K562 (cell line): ENCODE data around the gene RUVBL2. TPM values are rescaled to one million over a fixed set of nuclear protein-coding genes. Genes with fewer than 3 reads are reported as not detected.
A peak's percentile ranks its signal among the peaks of the same experiment; 100 is the strongest.

Source experiments
- ZBTB34 ChIP-seq: fragments of 250-450 bp; sonication (Bioruptor Pico); IDR thresholded peaks from 2 replicates; pipeline ENCODE4 v1.8.0; 2021; ENCODE audit warnings: mild to moderate bottlenecking, moderate library complexity
- ZBTB40 ChIP-seq, 2 experiments: fragments of 450-650 bp in 1 of 2; sonication (generic) in 1 of 2; formaldehyde crosslinking in 1 of 2; IDR thresholded peaks; 2 replicates each; pipeline versions ENCODE4 v1.7.1 to v1.9.0; 2016 to 2022; ENCODE audit warnings: inconsistent platforms in 1 of 2, mild to moderate bottlenecking in 1 of 2, missing genetic modification reagents in 1 of 2
- polyA plus RNA-seq, 8 experiments: library from polyadenylated mRNA; depleted of rRNA in 4 of 8; stranded (reverse) in 5 of 8; unstranded in 3 of 8; fragments of >200 nt; fragmentation: Nextera tagmentation in 2 of 8; fragmentation: Illumina TruSeq in 1 of 8; extraction: Ambion mirVana in 2 of 8; extraction: Trizol in 1 of 8; gene quantifications; 2 replicates each; pipeline versions ENCODE4 v1.2.1 to v1.2.3, GENCODE V29; 2011 to 2014; ENCODE audit warnings: inconsistent platforms in 1 of 8, missing spikeins in 1 of 8
- total RNA-seq, 7 experiments: library from RNA; depleted of rRNA in 6 of 7; stranded (reverse); fragments of >200 nt in 6 of 7; fragmentation: Illumina TruSeq in 2 of 7; extraction: Trizol in 2 of 7; gene quantifications; 2 replicates each; pipeline versions ENCODE4 v1.2.1 to v1.2.3, GENCODE V29; 2011 to 2021; ENCODE audit warnings: low replicate concordance in 1 of 7
- TF ChIP-seq, protein P1 (sequence below): fragments of 200-600 bp; sonication (generic); IDR thresholded peaks from one replicate; pipeline ENCODE4 v1.6.1; 2012; ENCODE audit warnings: mild to moderate bottlenecking, low read depth, low read length, inconsistent platforms

RUVBL2 gene
- total and polyA plus RNA-seq, 9 of the 15 experiments (the other 6 are each of a cell fraction or from before 2014, with no cell fraction given): 71.4 to 453 (median 237) TPM

DNA sequence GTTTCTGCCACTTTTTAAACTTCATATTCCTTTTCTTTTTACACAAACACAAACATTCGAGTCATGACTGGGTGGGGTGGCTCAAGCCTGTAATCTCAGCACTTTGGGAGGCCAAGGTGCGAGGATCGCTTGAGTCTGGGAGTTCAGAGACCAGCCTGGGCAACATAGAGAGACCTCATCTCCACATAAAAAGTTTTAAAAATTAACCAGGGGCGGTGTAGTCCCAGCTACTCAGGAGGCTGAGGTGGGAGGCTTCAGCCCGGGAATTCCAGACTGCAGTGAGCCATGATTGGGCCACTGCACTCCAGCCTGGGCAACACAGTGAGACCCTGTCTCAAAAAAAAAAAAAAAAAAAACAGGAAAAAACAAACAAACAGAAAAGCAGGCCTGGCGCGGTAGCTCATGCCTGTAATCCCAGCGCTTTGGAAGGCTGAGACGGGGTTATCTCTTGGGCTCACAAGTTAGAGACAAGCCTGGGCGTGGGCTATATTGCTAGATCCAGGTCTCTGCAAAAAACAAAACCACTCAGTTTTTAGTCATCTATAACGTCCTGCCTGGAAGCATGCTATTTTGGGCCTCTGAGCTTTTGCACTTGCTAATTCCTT is 39.6 kb upstream of the RUVBL2 start (continued):
- TF ChIP-seq, protein P1, sequence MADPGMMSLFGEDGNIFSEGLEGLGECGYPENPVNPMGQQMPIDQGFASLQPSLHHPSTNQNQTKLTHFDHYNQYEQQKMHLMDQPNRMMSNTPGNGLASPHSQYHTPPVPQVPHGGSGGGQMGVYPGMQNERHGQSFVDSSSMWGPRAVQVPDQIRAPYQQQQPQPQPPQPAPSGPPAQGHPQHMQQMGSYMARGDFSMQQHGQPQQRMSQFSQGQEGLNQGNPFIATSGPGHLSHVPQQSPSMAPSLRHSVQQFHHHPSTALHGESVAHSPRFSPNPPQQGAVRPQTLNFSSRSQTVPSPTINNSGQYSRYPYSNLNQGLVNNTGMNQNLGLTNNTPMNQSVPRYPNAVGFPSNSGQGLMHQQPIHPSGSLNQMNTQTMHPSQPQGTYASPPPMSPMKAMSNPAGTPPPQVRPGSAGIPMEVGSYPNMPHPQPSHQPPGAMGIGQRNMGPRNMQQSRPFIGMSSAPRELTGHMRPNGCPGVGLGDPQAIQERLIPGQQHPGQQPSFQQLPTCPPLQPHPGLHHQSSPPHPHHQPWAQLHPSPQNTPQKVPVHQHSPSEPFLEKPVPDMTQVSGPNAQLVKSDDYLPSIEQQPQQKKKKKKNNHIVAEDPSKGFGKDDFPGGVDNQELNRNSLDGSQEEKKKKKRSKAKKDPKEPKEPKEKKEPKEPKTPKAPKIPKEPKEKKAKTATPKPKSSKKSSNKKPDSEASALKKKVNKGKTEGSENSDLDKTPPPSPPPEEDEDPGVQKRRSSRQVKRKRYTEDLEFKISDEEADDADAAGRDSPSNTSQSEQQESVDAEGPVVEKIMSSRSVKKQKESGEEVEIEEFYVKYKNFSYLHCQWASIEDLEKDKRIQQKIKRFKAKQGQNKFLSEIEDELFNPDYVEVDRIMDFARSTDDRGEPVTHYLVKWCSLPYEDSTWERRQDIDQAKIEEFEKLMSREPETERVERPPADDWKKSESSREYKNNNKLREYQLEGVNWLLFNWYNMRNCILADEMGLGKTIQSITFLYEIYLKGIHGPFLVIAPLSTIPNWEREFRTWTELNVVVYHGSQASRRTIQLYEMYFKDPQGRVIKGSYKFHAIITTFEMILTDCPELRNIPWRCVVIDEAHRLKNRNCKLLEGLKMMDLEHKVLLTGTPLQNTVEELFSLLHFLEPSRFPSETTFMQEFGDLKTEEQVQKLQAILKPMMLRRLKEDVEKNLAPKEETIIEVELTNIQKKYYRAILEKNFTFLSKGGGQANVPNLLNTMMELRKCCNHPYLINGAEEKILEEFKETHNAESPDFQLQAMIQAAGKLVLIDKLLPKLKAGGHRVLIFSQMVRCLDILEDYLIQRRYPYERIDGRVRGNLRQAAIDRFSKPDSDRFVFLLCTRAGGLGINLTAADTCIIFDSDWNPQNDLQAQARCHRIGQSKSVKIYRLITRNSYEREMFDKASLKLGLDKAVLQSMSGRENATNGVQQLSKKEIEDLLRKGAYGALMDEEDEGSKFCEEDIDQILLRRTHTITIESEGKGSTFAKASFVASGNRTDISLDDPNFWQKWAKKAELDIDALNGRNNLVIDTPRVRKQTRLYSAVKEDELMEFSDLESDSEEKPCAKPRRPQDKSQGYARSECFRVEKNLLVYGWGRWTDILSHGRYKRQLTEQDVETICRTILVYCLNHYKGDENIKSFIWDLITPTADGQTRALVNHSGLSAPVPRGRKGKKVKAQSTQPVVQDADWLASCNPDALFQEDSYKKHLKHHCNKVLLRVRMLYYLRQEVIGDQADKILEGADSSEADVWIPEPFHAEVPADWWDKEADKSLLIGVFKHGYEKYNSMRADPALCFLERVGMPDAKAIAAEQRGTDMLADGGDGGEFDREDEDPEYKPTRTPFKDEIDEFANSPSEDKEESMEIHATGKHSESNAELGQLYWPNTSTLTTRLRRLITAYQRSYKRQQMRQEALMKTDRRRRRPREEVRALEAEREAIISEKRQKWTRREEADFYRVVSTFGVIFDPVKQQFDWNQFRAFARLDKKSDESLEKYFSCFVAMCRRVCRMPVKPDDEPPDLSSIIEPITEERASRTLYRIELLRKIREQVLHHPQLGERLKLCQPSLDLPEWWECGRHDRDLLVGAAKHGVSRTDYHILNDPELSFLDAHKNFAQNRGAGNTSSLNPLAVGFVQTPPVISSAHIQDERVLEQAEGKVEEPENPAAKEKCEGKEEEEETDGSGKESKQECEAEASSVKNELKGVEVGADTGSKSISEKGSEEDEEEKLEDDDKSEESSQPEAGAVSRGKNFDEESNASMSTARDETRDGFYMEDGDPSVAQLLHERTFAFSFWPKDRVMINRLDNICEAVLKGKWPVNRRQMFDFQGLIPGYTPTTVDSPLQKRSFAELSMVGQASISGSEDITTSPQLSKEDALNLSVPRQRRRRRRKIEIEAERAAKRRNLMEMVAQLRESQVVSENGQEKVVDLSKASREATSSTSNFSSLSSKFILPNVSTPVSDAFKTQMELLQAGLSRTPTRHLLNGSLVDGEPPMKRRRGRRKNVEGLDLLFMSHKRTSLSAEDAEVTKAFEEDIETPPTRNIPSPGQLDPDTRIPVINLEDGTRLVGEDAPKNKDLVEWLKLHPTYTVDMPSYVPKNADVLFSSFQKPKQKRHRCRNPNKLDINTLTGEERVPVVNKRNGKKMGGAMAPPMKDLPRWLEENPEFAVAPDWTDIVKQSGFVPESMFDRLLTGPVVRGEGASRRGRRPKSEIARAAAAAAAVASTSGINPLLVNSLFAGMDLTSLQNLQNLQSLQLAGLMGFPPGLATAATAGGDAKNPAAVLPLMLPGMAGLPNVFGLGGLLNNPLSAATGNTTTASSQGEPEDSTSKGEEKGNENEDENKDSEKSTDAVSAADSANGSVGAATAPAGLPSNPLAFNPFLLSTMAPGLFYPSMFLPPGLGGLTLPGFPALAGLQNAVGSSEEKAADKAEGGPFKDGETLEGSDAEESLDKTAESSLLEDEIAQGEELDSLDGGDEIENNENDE: no peak
- TF ChIP-seq ZBTB40 (IDR thresholded peaks at IDR 0.05) (peak; percentile 31; the same call in 1 of the 2 replicates), ZBTB40 (CRISPR knock-in tag; IDR thresholded peaks at IDR 0.05) (no peak), ZBTB34 (no peak)
